GM12874 (cell line): ENCODE results near the gene POLR1B.
A peak's percentile ranks its signal among the peaks of the same experiment; 100 is the strongest.

Source experiments
- TF ChIP-seq, protein P1 (sequence below): IDR thresholded peaks from 2 replicates; pipeline ENCODE4 v1.5.1; 2011; ENCODE audit warnings: low read depth, mild to moderate bottlenecking, control low read depth, low read length, moderate library complexity; ENCODE audit not compliant: insufficient read depth

POLR1B gene

DNA sequence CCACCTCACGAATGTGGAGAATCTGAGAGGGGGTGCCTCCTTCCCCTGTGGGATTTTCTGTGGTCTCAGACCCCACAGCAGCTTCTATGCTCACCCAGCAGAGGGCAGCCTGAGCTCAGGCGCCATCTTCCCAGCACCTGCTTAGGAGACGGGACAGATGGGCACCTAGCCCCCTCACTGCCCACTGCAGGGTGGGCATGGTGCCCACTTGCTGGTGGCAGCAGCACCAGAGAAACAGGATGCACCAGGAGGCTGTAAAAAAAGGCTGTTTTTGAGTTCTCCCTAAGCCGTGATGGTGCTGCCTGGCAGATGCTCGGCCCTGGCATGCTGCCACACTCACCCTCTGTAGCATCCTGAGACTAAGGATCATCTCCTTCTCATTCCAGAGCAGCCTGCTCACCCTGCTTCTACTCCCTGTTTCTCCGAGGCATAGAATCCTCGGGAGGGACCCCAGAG lies 84.4 kb downstream of the POLR1B start:
- TF ChIP-seq, protein P1, sequence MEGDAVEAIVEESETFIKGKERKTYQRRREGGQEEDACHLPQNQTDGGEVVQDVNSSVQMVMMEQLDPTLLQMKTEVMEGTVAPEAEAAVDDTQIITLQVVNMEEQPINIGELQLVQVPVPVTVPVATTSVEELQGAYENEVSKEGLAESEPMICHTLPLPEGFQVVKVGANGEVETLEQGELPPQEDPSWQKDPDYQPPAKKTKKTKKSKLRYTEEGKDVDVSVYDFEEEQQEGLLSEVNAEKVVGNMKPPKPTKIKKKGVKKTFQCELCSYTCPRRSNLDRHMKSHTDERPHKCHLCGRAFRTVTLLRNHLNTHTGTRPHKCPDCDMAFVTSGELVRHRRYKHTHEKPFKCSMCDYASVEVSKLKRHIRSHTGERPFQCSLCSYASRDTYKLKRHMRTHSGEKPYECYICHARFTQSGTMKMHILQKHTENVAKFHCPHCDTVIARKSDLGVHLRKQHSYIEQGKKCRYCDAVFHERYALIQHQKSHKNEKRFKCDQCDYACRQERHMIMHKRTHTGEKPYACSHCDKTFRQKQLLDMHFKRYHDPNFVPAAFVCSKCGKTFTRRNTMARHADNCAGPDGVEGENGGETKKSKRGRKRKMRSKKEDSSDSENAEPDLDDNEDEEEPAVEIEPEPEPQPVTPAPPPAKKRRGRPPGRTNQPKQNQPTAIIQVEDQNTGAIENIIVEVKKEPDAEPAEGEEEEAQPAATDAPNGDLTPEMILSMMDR, result peak; percentile 95
